NB4 (cell line): ENCODE measurements around the gene PYGM.

Experiments used
- POLR2A ChIP-seq: IDR thresholded peaks from 2 replicates; pipeline ENCODE4 v1.6.1; 2011; ENCODE audit warnings: mild to moderate bottlenecking; ENCODE audit not compliant: insufficient read length; ENCODE audit errors: extremely low read depth
- TF ChIP-seq, protein P1 (sequence below): IDR thresholded peaks from one replicate; pipeline ENCODE4 v1.5.1; 2012; ENCODE audit warnings: low read depth, low read length
- TF ChIP-seq, protein P2 (sequence below): IDR thresholded peaks from 2 replicates; pipeline ENCODE4 v1.6.1; 2011; ENCODE audit warnings: low read depth, low read length

DNA sequence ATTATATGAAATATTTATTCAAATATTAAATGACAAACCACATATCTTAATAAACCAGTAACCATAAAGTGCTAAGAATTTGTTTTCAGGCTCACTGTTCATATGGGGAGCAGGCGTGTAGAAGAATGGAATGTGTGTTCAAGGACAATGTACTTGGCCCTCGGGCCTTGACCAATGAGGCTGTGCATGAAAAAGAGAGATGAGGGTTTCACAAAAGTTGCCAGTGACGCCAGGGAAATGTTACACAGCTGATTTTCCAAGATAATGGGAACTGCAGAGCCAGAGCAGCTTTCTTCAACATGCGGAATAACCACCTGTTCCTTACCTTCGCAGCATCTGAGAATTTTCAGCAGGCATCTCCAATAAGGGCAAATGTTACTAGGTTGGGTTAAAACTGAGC, 14.4 kb upstream of the PYGM start:
- TF ChIP-seq, protein P1, sequence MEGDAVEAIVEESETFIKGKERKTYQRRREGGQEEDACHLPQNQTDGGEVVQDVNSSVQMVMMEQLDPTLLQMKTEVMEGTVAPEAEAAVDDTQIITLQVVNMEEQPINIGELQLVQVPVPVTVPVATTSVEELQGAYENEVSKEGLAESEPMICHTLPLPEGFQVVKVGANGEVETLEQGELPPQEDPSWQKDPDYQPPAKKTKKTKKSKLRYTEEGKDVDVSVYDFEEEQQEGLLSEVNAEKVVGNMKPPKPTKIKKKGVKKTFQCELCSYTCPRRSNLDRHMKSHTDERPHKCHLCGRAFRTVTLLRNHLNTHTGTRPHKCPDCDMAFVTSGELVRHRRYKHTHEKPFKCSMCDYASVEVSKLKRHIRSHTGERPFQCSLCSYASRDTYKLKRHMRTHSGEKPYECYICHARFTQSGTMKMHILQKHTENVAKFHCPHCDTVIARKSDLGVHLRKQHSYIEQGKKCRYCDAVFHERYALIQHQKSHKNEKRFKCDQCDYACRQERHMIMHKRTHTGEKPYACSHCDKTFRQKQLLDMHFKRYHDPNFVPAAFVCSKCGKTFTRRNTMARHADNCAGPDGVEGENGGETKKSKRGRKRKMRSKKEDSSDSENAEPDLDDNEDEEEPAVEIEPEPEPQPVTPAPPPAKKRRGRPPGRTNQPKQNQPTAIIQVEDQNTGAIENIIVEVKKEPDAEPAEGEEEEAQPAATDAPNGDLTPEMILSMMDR: no peak
- no peak for TF ChIP-seq POLR2A
- TF ChIP-seq, protein P2, sequence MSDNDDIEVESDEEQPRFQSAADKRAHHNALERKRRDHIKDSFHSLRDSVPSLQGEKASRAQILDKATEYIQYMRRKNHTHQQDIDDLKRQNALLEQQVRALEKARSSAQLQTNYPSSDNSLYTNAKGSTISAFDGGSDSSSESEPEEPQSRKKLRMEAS: no peak
